T-helper 1 cell treated with Interleukin-12 subunit alpha and Interleukin-12 subunit beta and Interleukin-4 antibody, amounts not matched to agents 30 μg/mL and 1 μg/mL, for 36 hours (primary cell): Measurements from ENCODE around the gene PTPRN2.
"Not testable (repeated sequence)": the region's sequence is repeated elsewhere in the genome, so short reads cannot be mapped to it uniquely, and the experiment has no call there.

Experiments used
- H3K27ac Mint-ChIP-seq: one replicate; pipeline ENCODE4 v1.8.0; 2021; ENCODE audit warnings: mild to moderate bottlenecking, mixed read lengths
- H3K27me3 Mint-ChIP-seq: one replicate; pipeline ENCODE4 v1.8.0; 2021; ENCODE audit warnings: low read depth, mixed read lengths
- H3K36me3 Mint-ChIP-seq: one replicate; pipeline ENCODE4 v1.8.0; 2021; ENCODE audit warnings: low read depth, mixed read lengths
- H3K4me1 Mint-ChIP-seq: one replicate; pipeline ENCODE4 v1.8.0; 2021; ENCODE audit warnings: low read depth, mixed read lengths
- H3K4me3 Mint-ChIP-seq: one replicate; pipeline ENCODE4 v1.8.0; 2021; ENCODE audit warnings: mild to moderate bottlenecking, moderate library complexity, mixed read lengths
- H3K9me3 Mint-ChIP-seq: one replicate; pipeline ENCODE4 v1.8.0; 2021; ENCODE audit warnings: mixed read lengths

Gene PTPRN2

GRCh38 chr7:157938211-157938610 lies 649.4 kb downstream of the PTPRN2 start:
- no peaks in the 10 kb centered on the region for H3K4me1 Mint-ChIP-seq
- no peak overlapping the region for H3K4me3 Mint-ChIP-seq
- peaks cover 1% of the 10 kb centered on the region for H3K36me3 Mint-ChIP-seq
- peaks cover 39% of the 10 kb centered on the region for H3K9me3 Mint-ChIP-seq
- H3K27ac Mint-ChIP-seq: no peak overlapping the region
- H3K27me3 Mint-ChIP-seq: no peaks in the 10 kb centered on the region

GRCh38 chr7:157937406-157937805 lies 650.2 kb downstream of the PTPRN2 start:
- H3K4me1 Mint-ChIP-seq: no peaks in the 10 kb centered on the region
- H3K4me3 Mint-ChIP-seq: no peak overlapping the region
- peaks cover 44% of the 10 kb centered on the region for H3K9me3 Mint-ChIP-seq
- H3K36me3 Mint-ChIP-seq: peaks cover 5% of the 10 kb centered on the region
- no peak overlapping the region for H3K27ac Mint-ChIP-seq
- H3K27me3 Mint-ChIP-seq: no peaks in the 10 kb centered on the region

DNA sequence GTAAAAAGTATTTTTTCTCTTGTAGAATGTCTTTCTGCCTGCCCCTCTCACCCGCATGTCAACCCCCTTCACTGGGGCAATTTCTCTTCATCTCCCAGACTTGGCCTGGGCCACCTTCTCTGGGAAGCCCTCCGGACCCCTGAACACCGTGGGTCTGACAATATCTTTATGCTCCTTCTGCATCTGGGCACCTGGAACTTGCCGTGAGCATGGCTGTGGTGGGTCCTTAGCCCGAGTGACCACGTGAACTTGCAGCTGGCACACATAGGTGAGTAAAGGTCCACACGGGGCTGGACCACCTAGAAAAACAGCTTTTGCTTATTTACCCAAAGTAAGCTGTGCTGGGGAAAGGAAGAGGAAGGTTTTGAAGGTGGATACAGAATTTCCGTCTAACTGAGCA lies 650.6 kb downstream of the PTPRN2 start:
- H3K4me1 Mint-ChIP-seq: no peaks in the 10 kb centered on the region
- H3K36me3 Mint-ChIP-seq: peaks cover 8% of the 10 kb centered on the region
- H3K4me3 Mint-ChIP-seq: no peak overlapping the region
- peaks cover 48% of the 10 kb centered on the region for H3K9me3 Mint-ChIP-seq
- no peak overlapping the region for H3K27ac Mint-ChIP-seq
- H3K27me3 Mint-ChIP-seq: no peaks in the 10 kb centered on the region

DNA sequence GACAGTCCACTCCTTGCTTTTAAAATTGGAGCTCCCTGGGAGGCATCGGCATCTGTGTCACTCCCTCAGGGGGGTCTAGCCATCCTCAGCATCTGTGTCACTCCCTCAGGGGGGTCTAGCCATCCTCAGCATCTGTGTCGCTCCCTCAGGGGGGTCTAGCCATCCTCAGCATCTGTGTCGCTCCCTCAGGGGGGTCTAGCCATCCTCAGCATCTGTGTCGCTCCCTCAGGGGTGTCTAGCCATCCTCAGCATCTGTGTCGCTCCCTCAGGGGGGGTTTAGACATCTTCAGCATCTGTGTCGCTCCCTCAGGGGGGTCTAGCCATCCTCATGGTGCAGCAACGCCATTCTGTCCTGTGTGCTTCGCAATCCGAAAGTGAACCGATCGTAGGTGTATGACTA lies 651.9 kb downstream of the PTPRN2 start:
- not testable (repeated sequence) for H3K27me3 Mint-ChIP-seq, H3K27ac Mint-ChIP-seq, H3K4me3 Mint-ChIP-seq, H3K36me3 Mint-ChIP-seq, H3K4me1 Mint-ChIP-seq
- peaks cover 52% of the 10 kb centered on the region for H3K9me3 Mint-ChIP-seq

GRCh38 chr7:157933219-157934155 lies 654.1 kb downstream of the PTPRN2 start:
- not testable (repeated sequence) for H3K27ac Mint-ChIP-seq, H3K4me3 Mint-ChIP-seq, H3K27me3 Mint-ChIP-seq, H3K4me1 Mint-ChIP-seq, H3K36me3 Mint-ChIP-seq
- peaks cover 49% of the 10 kb centered on the region for H3K9me3 Mint-ChIP-seq

- no peak overlapping the region for H3K4me3 Mint-ChIP-seq
- H3K9me3 Mint-ChIP-seq: peaks cover 49% of the 10 kb centered on the region
- H3K27me3 Mint-ChIP-seq: no peaks in the 10 kb centered on the region
- no peaks in the 10 kb centered on the region for H3K4me1 Mint-ChIP-seq
- H3K27ac Mint-ChIP-seq: peak overlapping the region; percentile 21
- H3K36me3 Mint-ChIP-seq: peaks cover 8% of the 10 kb centered on the region
These were observed 655.0 kb downstream of the PTPRN2 start for GRCh38 chr7:157932498-157933218.

GRCh38 chr7:157930926-157931466 lies 656.6 kb downstream of the PTPRN2 start:
- no peaks in the 10 kb centered on the region for H3K27me3 Mint-ChIP-seq
- H3K27ac Mint-ChIP-seq: no peak overlapping the region
- H3K4me1 Mint-ChIP-seq: peaks cover 3% of the 10 kb centered on the region
- no peak overlapping the region for H3K4me3 Mint-ChIP-seq
- peaks cover 42% of the 10 kb centered on the region for H3K9me3 Mint-ChIP-seq
- H3K36me3 Mint-ChIP-seq: peaks cover 7% of the 10 kb centered on the region

DNA sequence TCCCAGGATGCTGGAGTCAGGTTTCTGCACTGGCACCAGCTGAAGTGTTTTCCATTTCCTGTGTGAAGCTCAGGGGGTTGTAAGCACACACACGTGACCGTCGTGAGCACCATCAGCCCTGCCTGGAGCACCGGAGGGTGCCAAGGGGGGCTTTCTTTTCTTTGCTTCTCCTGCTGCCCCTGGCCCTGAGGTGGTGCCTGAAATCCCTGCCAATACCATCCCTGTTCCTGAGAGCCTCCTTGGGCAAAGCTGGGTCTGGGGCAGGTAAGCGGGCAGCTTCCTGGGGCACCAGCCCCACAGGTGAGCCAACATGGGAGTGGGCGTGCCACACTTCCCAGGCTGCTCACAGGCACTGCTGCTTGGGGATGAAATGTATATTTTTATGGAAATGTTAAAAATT lies 657.2 kb downstream of the PTPRN2 start:
- H3K9me3 Mint-ChIP-seq: peaks cover 41% of the 10 kb centered on the region
- H3K4me1 Mint-ChIP-seq: peaks cover 4% of the 10 kb centered on the region
- H3K27me3 Mint-ChIP-seq: no peaks in the 10 kb centered on the region
- no peak overlapping the region for H3K27ac Mint-ChIP-seq
- no peak overlapping the region for H3K4me3 Mint-ChIP-seq
- H3K36me3 Mint-ChIP-seq: peaks cover 7% of the 10 kb centered on the region

DNA sequence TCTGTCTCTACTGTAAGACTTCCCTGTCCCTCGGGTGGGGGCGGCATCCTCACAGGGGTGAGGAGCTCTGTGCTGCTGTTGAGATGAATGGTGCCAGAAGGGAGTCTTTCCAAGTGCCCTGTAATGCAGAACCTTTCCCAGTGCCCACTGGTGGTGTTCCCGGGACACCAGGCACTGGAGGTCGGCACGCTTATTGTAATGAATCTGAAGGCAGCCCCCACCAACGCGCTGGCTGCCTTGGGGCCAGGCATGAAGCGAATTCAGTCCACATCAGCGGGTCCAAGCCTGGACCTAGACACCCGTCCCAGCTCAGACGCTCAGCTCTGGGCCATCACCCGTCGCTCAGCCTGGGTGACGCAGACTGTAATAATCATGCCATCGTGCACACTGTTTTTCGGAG lies 658.0 kb downstream of the PTPRN2 start:
- H3K4me1 Mint-ChIP-seq: peaks cover 4% of the 10 kb centered on the region
- H3K27me3 Mint-ChIP-seq: no peaks in the 10 kb centered on the region
- no peak overlapping the region for H3K4me3 Mint-ChIP-seq
- H3K36me3 Mint-ChIP-seq: peaks cover 7% of the 10 kb centered on the region
- H3K27ac Mint-ChIP-seq: no peak overlapping the region
- H3K9me3 Mint-ChIP-seq: peaks cover 33% of the 10 kb centered on the region

- peaks cover 4% of the 10 kb centered on the region for H3K4me1 Mint-ChIP-seq
- peaks cover 7% of the 10 kb centered on the region for H3K36me3 Mint-ChIP-seq
- H3K4me3 Mint-ChIP-seq: no peak overlapping the region
- H3K9me3 Mint-ChIP-seq: peaks cover 25% of the 10 kb centered on the region
- H3K27me3 Mint-ChIP-seq: no peaks in the 10 kb centered on the region
- no peak overlapping the region for H3K27ac Mint-ChIP-seq
These were observed 658.7 kb downstream of the PTPRN2 start for GRCh38 chr7:157928808-157929425.

GRCh38 chr7:157928171-157928794 lies 659.3 kb downstream of the PTPRN2 start:
- no peaks in the 10 kb centered on the region for H3K27me3 Mint-ChIP-seq
- H3K36me3 Mint-ChIP-seq: peaks cover 7% of the 10 kb centered on the region
- no peak overlapping the region for H3K27ac Mint-ChIP-seq
- H3K9me3 Mint-ChIP-seq: peaks cover 19% of the 10 kb centered on the region
- H3K4me1 Mint-ChIP-seq: peaks cover 4% of the 10 kb centered on the region
- H3K4me3 Mint-ChIP-seq: no peak overlapping the region

DNA sequence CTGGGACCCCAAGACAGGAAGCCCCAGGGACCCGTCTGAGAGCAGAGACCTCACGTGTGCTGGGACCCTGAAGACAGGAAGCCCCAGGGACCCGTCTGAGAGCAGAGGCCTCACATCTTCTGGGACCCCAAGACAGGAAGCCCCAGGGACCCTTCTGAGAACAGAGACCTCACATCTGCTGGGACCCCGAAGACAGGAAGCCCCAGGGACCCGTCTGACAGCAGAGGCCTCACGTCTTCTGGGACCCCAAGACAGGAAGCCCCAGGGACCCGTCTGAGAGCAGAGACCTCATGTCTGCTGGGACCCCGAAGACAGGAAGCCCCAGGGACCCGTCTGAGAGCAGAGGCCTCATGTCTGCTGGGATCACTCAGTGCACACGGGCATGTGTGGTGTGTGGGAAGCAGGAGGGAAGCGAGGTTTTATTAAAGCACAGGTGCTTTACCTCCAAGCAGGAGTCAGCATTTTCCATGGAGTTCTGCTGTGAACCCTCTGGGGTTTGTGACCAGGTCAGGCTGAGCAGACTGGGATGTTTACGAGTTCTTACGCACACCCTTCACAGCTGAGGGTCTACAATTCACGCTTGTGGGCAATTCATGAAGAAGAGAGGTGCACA lies 660.2 kb downstream of the PTPRN2 start:
- peaks cover 4% of the 10 kb centered on the region for H3K4me1 Mint-ChIP-seq
- peaks cover 3% of the 10 kb centered on the region for H3K36me3 Mint-ChIP-seq
- no peak overlapping the region for H3K27ac Mint-ChIP-seq
- H3K4me3 Mint-ChIP-seq: no peak overlapping the region
- H3K27me3 Mint-ChIP-seq: no peaks in the 10 kb centered on the region
- H3K9me3 Mint-ChIP-seq: peaks cover 14% of the 10 kb centered on the region

GRCh38 chr7:157926521-157927150 lies 661.0 kb downstream of the PTPRN2 start:
- H3K27ac Mint-ChIP-seq: no peak overlapping the region

More at GRCh38 chr7:157926521-157927150, 661.0 kb downstream of the PTPRN2 start:
- Mint-ChIP-seq H3K4me3 (no peak overlapping the region), H3K36me3 (no peaks in the 10 kb centered on the region), H3K4me1 (peaks cover 4% of the 10 kb centered on the region), H3K9me3 (peaks cover 6% of the 10 kb centered on the region), H3K27me3 (no peaks in the 10 kb centered on the region)
